NOMO-1 (cell line): ENCODE measurements around the gene CRYAA.

Experiments used
- DNase-seq, 2 experiments: peaks; one replicate each; lab custom pipeline; 2025; ENCODE audit not compliant: unreplicated experiment in 2 of 2; lab: John Stamatoyannopoulos, UW

Gene CRYAA

DNA sequence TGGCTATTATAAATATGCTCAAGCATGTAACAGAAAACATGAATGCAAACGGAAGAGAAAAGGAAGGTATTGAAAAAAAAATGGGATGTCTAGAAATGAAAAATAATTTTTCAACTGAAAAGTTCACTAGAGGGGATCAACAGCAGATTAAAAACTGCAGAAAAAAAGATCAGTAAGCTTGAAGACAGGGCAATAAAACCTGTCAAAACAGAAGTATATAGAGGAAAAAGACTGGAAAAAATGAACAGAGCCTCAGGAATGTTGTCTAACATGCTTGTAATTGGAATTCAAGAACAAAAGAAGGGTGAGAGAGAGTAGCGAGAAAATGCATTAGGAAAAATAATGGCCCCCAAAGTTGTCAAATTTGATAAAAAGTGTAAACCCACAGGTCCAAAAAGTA lies 29.6 kb downstream of the CRYAA start:
- no peak for DNase-seq

DNA sequence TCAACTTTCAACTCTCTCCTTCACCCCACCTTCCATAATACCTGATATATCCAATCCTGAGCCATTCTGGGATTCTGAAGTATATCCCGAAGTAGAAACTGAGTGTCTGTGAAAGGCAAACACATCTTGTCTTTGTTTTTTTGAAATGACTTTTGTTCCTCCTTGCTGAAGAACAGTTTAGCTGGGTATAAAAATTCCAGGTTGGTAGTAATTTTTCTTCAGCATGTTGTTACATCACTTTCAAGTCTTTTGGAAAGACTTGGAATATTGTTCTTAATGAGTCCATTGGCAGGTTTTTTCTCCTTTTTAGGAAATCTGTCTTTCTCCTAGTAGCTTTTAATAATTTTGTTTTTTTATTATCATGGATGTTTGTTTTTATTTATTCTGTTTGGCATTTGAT lies 32.7 kb downstream of the CRYAA start:
- no peak for DNase-seq

DNA sequence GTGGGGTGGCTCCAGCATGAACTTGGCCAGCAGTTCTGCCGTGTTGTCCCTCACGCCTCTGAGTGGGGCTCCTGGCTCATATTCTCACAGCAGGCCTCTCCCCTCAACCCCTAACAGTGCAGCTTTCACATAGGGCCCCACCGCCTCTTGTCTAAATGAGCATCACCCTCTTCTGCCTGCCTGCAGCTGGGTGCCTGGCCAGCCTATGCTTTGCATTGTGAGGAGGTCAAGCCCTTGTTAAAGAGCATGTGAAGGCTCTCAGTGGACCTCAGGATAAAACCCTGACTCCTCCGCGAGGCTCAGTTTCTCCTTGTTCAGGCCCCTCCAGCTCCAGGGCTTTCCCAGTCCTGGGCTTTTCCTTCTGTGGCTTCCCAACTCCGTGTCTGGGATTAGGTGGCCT lies 34.8 kb downstream of the CRYAA start:
- DNase-seq = no peak

DNA sequence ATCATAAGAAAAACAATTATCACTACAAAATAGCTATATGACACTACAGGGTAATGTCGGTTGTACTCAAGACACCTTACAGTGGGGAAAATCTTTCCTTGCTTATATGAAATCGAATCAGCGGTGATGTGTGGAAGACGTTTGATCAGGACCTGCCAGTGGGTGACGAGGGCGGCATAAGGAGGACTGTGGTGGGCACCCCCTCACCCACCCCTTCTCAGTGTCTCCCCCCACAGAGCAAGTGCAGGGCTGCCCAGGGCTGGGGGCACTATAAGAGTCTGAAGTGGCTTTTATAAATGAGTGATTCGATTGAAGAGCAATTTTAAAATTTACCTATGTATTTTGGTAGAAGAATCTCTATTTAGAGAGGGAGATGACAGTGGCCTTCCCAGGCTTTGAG lies 35.8 kb downstream of the CRYAA start:
- DNase-seq = no peak

DNA sequence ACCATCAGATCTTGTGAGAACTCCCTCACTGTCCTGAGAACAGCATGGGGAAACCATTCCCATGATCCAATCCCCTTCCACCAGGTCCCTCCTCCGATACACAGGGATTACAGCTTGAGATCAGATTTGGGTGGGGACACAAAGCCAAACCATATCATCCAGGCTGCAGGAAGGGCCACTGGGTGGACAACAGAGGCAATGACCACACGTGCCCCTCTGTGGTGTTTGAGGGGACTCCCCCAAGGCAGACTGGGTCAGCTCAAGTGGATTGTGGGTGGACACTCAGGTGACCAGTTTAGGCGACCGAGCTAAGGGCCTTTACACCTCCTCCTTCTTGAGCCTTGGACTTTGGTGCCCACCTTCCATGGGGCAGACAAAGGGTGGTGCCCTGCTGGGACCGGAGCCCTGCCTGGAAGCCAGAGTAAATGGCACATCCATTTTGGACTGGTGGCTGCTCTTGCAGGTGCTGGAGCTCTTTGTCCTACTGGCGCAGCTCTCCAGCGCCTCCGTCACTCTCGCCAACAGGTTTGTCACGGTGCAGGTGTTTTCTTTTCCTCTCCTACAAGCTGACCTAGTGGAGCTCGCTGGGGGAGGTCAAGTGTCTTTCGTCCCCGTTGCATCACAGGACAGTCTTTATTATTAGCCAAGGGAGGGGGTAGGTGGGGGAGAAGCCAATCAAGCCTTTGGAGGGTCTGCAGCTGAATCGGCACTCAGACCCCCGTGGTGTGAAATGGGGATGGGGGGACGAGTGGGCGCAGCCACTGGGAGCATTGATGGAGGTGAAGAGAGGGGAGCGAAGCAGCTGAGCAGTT lies 37.6 kb downstream of the CRYAA start:
- DNase-seq = no peak

DNA sequence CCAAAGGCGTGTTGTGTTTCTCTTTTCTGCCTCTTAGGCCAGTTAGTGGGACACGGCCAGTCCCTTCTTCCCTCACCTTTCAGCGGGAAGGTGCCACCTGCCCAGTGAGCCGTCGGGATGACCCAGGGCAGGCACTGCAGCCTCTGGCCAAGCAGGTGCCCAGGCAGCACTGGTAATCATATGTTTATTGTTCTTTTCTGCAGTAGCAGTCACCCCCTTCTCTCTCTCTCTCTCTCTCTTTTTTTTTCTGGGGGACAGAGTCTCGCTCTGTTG lies 38.2 kb downstream of the CRYAA start:
- DNase-seq = no peak

DNA sequence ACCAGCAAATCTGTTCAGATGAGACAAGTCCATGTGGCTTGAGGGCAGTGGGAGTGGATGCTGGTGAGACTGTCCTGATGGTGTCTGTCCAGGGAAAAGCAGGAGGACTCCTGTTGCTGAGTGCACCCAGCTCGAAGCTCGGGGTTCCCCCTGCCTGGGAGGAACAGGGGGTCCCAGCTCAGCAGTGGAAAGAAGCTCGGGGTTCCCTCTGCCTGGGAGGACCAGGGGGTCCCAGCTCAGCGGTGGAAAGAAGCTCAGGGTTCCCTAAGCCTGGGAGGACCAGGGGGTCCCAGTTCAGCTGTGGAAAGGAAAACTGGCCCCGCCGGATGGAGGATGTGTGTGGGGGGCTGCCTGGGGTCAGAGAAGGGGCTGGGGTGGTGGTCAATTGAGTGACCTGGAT lies 39.1 kb downstream of the CRYAA start:
- no peak for DNase-seq

DNA sequence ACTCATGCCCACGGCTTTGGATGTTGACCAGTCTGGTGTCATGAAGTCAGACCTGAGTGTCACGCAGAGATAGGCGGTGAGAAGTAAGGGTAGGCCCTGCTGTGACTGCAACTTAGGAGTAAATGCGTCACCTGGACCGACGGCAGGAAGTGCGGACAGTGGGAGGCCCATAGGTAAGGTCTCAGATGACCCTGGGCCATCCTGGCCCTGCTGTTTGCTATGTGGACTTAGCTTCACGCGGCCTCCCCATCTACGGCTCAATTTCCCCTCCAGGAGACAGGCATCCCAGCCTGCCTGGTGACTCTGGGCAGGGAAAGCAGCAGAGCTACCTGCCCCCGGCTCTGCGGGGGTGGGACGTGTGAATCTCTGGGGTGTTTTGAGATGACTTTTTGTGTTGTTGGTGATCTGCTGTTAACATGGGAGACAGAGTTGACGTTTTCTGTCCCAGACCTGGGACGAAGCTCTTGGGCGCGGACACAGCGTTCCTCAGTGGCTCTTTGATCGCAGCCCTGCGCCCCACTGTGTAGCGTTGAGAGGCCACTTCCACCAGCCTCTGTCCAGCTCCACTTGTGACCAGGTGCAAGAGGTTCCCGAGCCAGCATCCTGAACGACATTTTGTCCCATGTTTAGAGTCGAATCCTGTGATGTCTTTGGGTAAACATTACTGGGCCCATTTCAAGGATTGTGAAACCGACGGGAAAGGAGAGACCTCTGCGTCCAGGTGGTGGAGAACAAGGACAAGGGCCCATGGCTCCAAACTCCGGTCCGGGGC lies 39.9 kb downstream of the CRYAA start:
- DNase-seq = no peak

DNA sequence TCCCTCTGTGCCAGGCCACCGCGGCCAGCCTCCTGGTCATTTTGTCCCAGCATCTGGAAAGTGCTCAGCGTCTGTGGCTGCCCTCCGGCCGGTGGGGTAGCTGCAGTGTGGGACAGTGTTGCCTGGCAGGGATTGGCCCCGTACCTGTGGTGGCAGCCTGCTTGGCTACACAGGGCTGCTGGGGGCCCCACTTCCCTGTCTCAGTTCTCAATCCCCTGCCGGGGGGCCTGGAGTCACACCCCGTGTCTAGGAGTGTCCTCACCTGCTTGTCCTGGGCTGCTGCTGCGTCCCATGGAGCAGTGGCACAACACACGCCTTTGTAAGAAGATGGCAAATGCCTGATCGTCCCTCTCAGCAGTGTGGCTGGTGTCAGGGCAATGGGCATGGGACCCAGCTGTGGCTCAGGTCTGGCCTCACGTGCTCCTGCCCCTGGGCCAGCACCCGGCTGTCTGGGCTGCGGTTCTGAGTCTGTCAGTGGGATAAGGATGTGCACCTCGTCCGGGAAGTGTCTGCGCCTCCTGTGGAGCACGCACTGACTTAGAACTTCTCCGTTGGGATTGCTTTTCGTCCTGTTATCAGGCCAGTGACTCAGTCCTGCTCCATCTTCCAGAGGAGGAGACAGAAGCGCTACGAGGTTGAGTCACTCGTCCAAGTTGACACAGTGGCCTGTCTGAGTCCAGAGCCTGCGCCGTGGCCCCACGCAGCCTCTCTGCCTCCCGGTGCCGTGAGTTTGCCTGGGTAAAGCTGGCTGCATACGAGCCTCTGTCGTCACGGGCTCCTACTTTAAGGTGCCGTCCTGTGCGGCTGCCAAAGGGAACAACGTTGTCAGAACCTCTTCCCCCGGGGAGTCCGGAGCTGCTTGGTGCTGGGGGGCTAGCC lies 41.0 kb downstream of the CRYAA start:
- no peak for DNase-seq

DNA sequence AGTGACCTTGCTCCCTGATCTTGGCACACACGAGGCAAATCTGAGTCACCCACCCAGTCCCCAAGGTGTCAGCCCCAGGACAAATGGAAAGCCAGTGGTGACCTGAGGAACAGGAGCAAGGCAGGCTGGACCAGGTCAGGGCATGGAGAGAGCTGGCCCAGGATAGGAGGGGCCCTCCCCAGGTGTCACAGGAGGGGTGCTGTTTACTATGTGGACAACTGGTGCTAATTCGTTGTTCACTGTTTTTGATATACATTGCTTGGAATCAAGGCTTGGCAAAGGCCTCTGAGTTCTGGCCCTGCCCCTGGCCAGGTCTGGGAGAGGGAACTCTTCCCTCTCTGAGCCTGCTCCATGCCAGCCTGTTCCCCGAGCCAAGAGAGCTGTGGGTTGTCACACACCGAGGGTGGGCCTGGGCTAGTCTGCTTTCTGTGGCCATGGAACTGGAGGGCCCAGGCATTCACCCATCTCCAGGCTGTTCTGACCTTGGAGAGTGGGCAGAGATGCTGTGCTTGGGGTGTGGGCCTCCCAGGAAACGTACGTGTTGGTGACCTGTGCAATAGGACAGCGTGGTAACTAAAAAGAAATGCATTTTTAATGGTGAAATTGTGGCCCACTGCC lies 41.8 kb downstream of the CRYAA start:
- no peak for DNase-seq

DNA sequence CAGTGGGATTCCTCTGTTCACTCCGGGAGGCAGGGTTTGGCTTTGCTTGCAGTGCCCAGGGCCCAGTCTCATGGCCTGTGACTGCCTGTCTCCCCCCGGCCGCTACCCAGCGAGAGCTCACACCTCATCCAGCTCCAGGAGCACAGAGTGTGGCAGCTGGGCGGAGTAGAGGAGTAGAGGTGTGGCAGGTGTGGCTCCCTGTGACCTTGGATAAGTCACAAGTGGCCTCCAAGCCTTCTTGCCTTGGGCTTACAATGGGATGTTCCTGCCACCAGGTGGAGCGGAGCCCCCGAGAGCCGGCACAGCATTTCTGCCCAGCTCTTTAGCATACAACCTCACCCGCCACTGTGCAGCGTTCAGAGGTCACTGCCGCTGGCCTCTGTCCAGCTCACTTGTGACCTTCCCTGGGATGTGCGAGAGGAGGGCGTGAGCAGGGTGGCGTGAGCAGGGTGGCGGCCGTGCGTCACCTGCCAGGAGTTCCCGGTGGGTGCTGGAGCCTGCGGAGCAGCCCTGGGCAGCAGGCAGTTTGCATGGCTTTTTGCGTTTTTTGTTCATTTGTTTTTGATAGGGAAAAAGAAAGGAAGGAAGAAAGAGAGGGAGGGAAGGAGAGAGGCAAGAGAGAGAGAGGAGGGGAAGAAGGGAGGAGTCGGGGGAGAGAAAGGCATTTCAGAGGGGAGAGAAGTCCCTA lies 42.4 kb downstream of the CRYAA start:
- no peak for DNase-seq

DNA sequence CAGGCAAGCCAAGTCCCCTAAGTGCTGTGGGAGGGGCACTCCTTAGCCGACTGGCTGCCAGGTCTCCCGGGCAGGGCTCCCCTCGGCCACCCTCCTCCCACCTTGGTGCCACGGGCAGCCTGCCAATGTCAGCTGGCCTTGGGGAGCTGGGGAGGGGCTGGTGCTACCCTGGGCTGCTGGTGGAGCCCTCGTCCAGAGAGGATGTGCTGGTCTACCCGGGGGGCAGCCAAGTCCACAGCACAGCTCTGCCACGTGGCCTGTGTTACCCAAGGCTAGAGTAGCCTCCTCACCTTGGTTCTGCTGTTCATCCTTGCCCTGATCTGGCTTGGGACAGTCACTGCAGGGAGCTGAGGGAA lies 42.9 kb downstream of the CRYAA start:
- no peak for DNase-seq
